ENCODE measurements around the gene EIF4EBP2.

Gene EIF4EBP2, protein sequence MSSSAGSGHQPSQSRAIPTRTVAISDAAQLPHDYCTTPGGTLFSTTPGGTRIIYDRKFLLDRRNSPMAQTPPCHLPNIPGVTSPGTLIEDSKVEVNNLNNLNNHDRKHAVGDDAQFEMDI

GRCh38 chr10:70404036-70404786, at the start of gene EIF4EBP2:
Gene EIF4EBP2 (plus strand): TSS chr10:70404145. CDS start chr10:70404402, 257 bp downstream.
- peak; percentile 94 for DNase-seq (ENCODE audit: low spot score)

GRCh38 chr10:70354556-70354955, 49.4 kb upstream of the EIF4EBP2 start:
- DNase-seq (ENCODE audit: low spot score) = no peak

- DNase-seq (ENCODE audit: low spot score) = no peak
These were observed 48.6 kb upstream of the EIF4EBP2 start for GRCh38 chr10:70355051-70356021.

DNA sequence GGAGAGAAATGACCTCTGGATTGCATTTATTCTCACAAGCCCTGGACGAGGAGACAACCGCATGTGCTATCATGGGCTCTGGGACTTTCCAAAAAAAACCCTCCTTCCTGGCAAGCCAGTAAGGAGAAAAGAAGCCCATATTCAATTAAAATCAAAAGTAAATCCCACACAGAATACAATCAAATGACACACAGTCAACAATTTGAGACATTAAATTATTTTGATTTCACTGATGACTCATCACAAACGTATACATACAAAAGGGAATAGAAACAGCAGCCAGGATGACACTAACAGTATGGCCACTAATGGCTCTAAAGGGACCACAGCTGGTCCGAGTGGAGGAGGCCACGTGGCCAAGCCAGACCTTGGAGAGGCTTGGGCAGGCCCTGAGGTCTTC, 46.4 kb upstream of the EIF4EBP2 start:
- no peak for DNase-seq (ENCODE audit: low spot score)

- DNase-seq (ENCODE audit: low spot score) = no peak
These were observed 45.5 kb upstream of the EIF4EBP2 start for GRCh38 chr10:70358446-70358845.

GRCh38 chr10:70359017-70359550, 44.9 kb upstream of the EIF4EBP2 start:
- DNase-seq (ENCODE audit: low spot score) = no peak

GRCh38 chr10:70360215-70360614, 43.7 kb upstream of the EIF4EBP2 start:
- DNase-seq (ENCODE audit: low spot score) = no peak

DNA sequence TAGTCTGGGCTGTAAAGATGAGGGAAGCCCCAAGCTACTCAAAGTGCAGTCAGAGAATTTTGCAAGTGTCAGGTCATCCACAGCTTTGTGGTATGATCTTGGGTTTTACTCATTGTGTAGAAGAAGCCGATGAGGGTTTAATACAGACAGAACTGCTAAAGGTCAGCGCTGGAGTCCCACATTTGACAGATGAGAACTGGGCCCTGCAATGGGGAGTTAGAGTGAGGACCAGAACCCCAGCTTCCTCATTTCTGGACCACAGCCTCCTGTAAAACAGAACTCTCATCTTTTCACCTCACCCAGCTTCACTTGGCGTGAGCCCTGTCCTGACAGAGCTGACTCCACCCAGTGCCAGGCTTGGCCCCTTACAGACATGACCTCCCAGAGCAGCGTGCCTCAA, 41.6 kb upstream of the EIF4EBP2 start:
- DNase-seq (ENCODE audit: low spot score) = no peak

GRCh38 chr10:70363292-70363691, 40.7 kb upstream of the EIF4EBP2 start:
- no peak for DNase-seq (ENCODE audit: low spot score)

GRCh38 chr10:70363971-70364771, 39.8 kb upstream of the EIF4EBP2 start:
- peak; percentile 91 for DNase-seq (ENCODE audit: low spot score)

DNA sequence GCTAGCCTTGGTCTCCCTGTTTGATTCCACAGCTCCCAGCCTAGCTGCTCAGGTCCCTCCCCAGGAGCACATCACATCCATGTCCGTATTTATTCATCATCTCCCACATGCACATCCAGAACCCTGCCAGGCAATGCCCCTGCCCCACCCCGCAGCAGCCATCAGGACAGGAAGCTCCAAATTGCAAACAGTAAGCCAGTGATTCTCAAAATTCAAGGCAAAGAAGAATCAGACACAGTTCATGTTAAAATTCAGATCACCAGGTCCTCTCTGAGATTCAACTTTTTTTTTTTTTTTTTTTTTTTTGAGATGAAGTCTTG, 39.2 kb upstream of the EIF4EBP2 start:
- DNase-seq (ENCODE audit: low spot score) = no peak

- peak; percentile 41 for DNase-seq (ENCODE audit: low spot score)
These were observed 36.6 kb upstream of the EIF4EBP2 start for GRCh38 chr10:70367195-70367796.

- no peak for DNase-seq (ENCODE audit: low spot score)
These were observed 35.0 kb upstream of the EIF4EBP2 start for GRCh38 chr10:70368774-70369482.

DNA sequence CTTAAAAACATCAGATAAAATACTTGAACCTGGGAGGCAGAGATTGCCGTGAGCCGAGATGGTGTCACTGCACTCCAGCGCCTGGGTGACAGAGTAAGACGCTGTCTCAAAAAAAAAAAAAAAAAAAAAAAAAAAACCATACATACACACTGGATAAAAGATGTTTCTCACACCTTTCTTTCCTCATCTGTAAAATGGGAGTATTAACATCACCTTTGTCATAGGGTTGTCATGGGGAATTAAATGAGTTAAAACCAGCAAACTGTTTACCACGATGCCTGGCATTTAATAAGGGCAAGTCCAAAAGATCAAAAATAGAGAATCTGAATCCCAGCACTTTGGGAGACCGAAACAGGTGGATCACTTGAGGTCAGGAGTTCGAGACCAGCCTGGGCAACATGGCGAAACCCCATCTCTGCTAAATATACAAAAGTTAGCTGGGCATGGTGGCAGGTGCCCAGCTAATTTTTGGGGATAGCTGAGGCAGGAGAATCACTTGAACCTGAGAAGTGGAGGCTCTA, 34.4 kb upstream of the EIF4EBP2 start:
- no peak for DNase-seq (ENCODE audit: low spot score)

GRCh38 chr10:70370766-70371165, 33.2 kb upstream of the EIF4EBP2 start:
- DNase-seq (ENCODE audit: low spot score) = no peak

GRCh38 chr10:70371846-70372245, 32.1 kb upstream of the EIF4EBP2 start:
- no peak for DNase-seq (ENCODE audit: low spot score)

- DNase-seq (ENCODE audit: low spot score) = peak; percentile 14
These were observed 28.9 kb upstream of the EIF4EBP2 start for GRCh38 chr10:70374775-70375614.

DNA sequence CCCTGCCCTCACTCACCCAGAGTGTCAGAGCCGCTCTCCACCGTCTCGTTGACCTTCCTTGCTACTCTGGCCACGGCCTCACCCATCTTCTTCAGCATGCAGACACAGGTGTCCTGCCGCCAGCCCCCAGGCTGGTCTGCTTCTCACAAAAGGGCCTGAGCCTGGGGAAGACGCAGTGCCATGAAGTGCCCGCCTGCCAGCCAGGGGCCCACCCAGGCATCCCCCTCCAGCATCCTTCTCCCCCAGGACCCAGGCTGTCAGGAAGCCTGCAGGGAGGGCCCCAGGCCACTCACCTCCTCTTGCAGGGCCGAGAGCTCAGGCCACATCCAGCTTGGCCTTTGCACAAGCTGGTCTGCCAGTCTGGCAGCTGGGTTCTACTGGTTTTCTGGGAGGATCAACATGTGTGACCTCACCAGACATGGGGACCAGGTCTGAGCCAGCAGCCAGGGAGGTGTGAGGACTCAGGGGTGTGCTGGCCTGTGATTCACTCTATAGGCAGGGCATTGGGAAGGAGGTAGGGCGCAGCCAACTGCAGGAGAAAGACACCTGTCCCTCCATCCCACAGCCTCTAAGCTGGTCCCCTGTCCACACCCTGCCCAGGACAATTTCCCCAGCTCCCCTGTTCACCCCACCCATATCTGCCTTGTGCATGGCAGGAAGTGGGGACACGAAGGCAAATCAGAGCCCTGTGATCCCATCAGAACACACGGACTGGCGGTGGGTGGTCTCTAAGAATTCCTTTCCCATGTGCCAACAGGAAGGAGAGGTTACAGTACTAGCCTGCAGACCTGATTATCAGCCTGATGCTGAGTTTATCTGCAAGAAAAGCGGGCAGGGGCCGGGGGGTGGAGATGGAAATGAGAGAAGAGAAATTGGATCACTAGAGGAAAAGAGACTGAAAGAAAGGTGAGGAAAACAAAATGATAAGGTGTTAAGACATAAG, 27.2 kb upstream of the EIF4EBP2 start:
- DNase-seq (ENCODE audit: low spot score) = no peak

Measured in AG08396 (cell line).